ENCODE results near the gene GSTCD.

DNA sequence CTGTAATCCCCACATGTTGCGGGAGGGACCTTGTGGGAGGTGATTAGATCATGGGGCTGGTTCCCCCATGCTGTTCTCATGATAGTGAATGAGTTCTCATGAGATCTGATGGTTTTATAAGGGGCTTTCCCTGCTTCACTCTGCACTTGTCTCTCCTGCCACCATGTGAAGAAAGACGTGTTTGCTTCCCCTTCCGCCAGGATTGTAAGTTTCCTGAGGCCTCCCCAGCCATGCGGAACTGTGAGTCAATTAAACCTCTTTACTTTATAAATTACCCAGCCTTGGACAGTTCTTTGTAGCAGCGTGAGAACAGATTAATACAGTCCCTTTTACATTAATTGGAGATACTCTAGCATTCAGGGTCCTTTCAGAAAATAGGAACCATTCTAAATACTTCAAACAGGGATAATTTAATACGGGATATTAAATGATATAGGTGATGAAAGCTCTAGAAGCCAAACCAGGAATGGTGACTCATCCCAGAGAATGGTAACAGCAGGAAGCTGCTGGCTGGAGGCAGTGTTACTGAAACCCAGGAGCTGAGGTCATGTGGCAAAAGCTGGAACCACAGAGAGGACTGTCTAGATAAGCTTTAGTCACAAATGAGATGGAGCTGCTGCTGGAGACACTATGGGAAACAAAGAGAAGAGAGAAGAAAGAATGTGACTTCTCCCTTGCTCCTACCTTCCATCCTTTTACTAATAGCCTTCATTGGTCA is 57.3 kb downstream of the GSTCD start:
- TF ChIP-seq, protein P1, sequence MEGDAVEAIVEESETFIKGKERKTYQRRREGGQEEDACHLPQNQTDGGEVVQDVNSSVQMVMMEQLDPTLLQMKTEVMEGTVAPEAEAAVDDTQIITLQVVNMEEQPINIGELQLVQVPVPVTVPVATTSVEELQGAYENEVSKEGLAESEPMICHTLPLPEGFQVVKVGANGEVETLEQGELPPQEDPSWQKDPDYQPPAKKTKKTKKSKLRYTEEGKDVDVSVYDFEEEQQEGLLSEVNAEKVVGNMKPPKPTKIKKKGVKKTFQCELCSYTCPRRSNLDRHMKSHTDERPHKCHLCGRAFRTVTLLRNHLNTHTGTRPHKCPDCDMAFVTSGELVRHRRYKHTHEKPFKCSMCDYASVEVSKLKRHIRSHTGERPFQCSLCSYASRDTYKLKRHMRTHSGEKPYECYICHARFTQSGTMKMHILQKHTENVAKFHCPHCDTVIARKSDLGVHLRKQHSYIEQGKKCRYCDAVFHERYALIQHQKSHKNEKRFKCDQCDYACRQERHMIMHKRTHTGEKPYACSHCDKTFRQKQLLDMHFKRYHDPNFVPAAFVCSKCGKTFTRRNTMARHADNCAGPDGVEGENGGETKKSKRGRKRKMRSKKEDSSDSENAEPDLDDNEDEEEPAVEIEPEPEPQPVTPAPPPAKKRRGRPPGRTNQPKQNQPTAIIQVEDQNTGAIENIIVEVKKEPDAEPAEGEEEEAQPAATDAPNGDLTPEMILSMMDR (conservative IDR thresholded peaks at IDR 0.05; ENCODE audit: low read length) = no peak
- TF ChIP-seq EZH2phosphoT487 (IDR thresholded peaks at IDR 0.05; ENCODE audit: borderline replicate concordance) = no peak

Data from Loucy (cell line).